ENCODE results near the gene NDUFC1.

GRCh38 chr4:139301113-139301820 is 1.0 kb downstream of the NDUFC1 start, which contains the start of gene NAA15:
- TF ChIP-seq CTCF (IDR thresholded peaks at IDR 0.05) (no peak), POLR2A (IDR thresholded peaks at IDR 0.05) (peak in 1 of 2 donors; percentile 50)
